PC-3 (cell line): ENCODE results near the gene SUMF2.

Experiments used
- EZH2 ChIP-seq: fragments of 300-600 bp; sonication (generic); IDR thresholded peaks from one replicate; pipeline ENCODE4 v1.6.1; 2017; ENCODE audit warnings: antibody characterized with exemption, mild to moderate bottlenecking, low read length; ENCODE audit not compliant: unreplicated experiment
- TF ChIP-seq, protein P1 (sequence below): fragments of 300-600 bp; sonication (generic); conservative IDR thresholded peaks from 2 replicates; pipeline ENCODE4 v1.5.1; 2017; ENCODE audit warnings: antibody characterized with exemption, low read depth, mild to moderate bottlenecking, low read length

DNA sequence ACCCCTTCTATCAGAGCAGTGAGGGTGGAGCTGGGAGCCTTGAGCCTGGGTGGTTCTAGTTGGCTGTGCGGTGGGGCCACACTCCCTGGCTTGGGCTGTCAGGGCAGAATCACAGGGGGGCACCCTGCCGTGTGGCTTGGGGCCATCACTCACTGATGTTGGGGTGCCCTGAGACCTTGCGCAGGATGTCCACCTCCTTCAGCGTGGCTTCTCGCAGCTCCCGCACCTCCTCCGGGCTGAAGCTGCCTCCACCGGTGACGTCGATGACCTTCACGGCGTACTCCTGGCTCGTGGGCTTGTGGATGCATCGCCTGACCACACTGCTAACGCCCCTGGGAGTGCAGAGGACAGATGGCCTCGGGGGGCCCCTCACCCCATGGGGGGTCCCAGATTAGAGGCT is 23.4 kb downstream of the SUMF2 start:
- TF ChIP-seq EZH2: no peak
- TF ChIP-seq, protein P1, sequence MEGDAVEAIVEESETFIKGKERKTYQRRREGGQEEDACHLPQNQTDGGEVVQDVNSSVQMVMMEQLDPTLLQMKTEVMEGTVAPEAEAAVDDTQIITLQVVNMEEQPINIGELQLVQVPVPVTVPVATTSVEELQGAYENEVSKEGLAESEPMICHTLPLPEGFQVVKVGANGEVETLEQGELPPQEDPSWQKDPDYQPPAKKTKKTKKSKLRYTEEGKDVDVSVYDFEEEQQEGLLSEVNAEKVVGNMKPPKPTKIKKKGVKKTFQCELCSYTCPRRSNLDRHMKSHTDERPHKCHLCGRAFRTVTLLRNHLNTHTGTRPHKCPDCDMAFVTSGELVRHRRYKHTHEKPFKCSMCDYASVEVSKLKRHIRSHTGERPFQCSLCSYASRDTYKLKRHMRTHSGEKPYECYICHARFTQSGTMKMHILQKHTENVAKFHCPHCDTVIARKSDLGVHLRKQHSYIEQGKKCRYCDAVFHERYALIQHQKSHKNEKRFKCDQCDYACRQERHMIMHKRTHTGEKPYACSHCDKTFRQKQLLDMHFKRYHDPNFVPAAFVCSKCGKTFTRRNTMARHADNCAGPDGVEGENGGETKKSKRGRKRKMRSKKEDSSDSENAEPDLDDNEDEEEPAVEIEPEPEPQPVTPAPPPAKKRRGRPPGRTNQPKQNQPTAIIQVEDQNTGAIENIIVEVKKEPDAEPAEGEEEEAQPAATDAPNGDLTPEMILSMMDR: no peak
